Fibroblast of the conjunctiva (primary cell): ENCODE results near the gene ZNF695.

ENCODE experiments used
- DNase-seq: peaks from one replicate; pipeline ENCODE4 v3.0.0-alpha.2; 2010; ENCODE audit warnings: low read depth

The ZNF695 gene

GRCh38 chr1:246959944-246960693 is 47.7 kb downstream of the ZNF695 start:
- no peak for DNase-seq

- no peak for DNase-seq
Measured at GRCh38 chr1:246954126-246954525, 53.7 kb downstream of the ZNF695 start.

DNA sequence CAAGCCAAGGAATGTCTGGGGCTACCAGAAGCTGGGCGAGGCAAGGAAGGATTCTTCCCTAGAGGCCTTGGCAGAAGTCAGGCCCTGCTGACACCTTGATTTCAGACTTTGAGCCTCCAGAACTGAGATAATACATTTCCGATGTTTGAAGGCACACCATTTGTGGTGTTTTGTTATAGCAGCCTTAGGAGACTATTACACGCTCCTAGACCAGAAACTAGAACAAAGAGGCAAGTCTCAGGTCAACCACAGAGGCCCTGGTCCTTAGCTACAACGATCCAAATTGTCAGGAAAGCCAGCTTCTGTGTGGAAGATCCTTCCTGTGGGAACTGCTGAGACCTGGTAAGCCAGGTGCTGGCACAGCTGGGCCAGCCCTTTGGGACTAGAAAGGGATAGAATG is 56.4 kb downstream of the ZNF695 start:
- no peak for DNase-seq

- DNase-seq: no peak
Measured at GRCh38 chr1:246949956-246950355, 57.9 kb downstream of the ZNF695 start.

- peak; percentile 83 for DNase-seq
Measured at GRCh38 chr1:246947255-246947654, 60.6 kb downstream of the ZNF695 start.

- no peak for DNase-seq
Measured at GRCh38 chr1:246946366-246946765, 61.5 kb downstream of the ZNF695 start.
